Measurements from ENCODE around the gene RIN1.
A peak's percentile ranks its signal among the peaks of the same experiment; 100 is the strongest.

RIN1 gene

DNA sequence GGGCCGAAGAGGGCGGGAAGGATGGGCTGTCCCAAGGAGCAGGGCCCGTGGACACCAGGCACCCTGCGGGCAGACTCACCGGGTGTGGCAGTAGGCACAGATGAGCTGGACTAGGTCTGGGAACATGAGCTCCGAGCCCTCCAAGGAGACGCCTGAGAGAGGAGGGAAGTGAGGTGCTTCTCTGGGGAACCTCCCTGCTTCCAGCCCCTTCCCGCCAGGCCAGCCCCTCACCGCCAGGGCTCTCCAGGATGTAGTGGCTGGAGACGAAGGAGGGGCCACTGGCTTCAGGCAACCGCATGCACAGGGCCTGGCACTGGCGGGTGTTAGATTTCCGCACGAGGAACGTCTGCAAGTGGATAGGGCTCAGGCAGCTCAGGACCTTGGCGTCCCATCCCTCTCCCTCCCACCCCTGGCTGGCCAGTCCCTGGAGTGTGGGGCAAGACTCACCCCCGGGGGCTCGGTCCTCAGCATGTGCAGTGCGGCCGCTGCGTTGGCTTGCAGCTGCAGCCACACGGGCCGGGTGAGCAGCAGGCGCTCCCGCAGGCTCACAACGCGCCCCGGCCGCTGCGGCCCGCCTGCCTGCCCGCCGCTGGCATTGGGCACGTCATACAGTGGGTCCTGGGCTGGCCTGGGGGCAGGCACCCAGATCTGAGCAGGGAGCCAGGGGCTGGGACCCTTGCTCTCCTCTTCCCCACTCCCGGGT is 552 bp downstream of the RIN1 start:
- DNase-seq: no peak

DNA sequence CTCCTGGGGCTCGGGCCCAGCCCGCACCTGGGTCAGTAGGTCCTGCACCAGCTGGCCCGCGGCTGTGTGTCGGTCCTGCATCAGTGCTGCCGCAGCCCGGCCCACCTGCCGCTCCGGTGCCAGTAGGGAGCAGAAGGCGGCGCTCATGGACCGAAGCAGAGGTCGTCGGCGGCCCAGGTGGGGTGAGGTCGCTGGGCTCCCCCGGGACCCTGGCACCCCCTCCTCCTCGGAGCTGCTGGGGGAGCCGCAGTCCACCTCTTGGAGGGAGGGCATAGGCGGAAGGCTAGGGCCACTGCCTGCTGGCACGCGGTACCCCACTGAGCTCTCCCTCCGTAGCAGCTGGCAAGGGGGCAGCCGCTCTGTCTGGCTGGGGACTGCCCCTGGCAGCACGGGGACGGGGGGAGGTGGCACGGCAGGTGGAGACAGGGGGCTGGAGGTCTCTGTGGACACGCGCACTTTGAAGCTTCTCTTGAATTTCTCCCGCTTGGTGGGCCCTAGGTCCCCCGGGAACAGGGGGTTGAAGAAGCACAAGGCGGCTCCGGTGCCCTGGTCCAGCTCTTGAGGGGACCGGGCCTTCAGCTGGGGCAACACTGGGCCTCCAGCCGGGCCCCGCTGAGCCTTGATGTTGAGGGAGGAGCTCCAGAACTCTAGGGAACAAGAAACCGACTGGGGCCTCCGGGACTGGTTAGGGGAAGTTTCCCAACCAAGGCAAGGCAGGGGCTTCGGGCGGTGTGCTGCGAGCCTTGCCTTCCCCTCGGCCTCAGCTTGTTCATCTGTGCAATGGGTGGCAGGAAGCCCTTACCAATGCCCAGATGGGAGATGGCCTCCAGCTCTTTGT is 1.4 kb downstream of the RIN1 start:
- DNase-seq: no peak

DNA sequence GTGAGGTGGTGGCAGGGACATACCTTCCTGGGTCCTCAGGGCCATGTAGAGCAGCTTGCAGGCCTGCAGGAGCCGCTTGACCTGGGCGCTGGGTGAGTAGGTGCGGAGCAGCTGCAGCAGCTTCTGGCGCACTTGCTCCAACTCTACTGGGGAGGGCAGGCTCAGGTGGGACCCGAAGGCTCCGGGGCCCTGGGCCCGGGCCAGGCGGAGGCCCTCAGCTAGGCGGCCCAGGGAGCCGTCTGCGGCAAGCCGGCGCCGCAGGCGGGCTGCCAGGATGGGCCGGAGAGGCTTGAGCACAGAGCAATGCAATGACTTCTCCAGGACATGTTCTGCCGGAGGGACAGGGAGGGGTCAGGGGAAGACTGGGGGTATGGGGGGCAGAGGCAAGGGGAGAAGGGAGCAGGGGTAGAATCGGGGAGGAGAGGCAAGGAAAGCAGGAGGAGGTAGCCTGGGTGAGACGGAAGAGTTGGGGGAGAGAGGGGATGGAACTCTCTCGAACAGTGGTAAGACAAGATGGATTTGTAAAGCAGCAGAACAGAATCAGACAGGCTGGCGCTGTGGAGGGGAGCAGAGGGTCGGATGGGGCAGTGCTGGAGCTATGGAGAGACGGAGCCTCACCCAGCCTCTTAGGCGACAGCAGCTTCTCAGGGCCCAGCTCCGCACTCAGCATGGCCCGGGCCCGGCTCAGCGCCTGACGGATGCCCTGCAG is 2.2 kb downstream of the RIN1 start:
- no peak for DNase-seq

DNA sequence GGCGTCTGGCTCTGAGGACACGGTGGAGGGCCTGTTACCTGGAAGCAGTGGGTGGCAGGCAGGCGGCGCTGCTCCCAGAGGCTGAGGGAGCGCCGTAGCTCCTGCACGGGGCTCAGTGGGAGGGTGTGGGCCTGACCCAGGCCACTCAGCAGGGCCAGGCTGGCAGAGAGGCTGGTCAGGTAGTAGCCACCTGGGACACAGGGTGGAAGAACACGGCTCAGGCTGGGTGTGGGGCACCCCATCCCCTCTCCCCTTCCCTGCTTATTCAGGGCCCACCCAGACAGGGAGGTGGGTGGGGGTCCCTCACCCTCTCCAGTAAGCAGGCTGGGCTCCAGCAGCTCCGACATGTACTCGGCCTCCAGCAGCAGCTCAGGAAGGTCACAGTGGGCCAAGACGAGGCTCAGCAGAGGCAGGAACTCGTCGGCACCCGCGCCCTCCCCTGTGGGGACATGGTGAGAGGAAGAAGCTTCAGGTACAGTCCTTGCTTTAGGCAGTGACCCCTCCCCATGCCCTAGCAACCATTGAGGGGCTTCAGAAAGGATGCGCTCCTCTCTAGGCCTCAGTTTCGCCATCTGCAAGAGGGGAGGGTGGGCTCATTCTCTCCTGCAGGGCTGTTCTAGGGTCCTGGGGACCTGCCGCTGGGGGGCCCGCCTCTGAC is 2.9 kb downstream of the RIN1 start:
- no peak for DNase-seq

DNA sequence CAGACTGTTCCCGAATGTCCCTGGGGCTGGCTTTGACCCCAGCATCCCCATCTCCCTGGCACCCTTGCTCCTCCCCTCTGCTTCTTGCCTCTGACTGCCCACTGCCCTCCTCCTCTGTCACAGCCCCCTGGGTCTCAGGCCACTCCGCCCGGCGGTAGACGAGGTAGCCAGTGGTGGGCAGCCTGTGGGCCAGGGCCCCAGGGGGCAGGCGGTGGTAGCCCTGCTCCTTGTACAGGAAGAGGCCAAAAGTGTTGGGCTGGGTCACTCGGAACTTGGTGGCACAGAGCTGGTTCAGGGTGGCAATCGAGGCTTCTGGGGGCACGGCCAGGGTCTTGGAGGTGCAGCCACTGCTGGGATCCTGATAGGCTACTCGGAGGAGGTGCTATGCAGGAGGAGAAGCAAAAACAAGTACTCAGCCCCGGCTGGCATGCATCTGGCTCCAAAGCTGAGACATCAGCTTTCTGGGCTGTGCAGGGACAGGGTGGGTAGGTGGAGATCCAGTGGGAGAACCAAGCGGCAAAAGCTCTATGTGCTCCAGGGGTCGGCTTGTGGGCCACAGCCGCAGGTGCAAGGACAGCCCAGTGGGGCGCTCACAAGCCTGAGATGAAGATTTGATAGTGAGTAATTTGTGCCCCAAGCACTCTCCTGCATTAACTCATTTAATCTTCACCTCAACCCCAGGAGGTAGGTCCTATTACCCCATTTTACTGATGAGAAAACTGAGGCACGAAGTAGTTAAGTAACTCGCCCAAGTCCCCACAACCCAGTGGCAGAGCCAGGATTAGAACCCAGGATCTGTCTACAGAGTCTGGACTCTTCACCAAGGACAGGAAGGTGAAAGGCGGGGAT is 3.6 kb downstream of the RIN1 start:
- DNase-seq: no peak

DNA sequence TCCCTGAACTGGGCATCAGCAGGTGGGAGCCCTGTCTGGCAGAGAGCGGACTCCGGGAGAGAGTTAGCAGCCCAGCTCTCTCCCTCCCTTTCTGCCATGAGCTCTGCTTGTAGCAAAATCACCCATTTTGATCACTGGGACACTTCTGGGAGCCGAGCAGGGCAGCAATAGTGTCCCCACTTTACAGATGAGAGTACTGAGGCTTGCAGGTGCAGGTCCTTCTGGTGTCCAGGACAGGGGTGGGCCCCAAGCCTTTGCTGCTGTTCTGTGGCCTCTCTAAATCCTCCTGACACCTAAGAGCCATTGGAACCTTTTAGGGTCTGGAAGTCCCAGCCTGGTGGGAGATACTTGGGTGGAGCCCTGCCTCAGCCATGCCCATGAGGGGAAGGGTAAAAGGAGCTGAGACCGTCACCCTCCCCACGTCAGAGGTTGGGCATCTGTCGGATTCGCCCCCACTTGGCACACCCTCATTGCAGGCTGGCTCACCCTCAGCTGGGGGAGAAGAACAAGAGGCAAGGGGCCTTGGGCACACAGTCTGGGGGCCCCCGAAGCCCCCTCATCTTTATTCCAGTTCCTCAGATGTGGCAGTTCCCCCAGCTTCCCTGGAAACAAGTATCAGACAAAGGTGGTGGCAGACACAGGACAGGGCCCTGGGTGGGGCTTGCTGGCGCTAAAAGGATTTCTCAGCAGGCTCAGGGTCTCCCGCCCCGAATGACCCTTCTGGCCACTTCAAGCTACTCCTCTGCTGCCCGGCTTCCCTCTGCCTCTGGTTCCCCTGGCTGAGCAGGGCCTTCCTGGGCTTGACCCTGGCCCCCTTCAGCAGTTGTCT is 4.5 kb downstream of the RIN1 start:
- DNase-seq: no peak

DNA sequence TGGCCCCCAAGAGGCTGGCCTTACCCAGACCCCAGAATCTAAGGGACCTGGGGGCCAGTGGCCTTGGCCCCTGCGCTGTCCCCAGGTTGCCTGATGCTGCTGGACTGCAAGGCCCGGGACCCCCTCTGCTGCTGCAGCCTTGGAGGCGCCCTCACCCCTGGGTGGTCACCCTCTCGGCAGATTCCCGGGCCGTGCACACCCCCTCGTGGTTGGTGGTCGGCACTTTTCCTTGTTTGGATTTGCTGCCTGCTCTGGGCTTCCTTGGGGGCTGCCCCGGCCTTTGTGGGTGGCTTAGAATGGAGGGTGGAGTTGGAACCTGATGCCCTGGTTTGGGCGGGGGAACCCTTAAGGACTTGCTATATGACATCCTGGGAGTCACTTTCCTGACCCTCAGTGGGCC is 5.3 kb downstream of the RIN1 start:
- DNase-seq: no peak

DNA sequence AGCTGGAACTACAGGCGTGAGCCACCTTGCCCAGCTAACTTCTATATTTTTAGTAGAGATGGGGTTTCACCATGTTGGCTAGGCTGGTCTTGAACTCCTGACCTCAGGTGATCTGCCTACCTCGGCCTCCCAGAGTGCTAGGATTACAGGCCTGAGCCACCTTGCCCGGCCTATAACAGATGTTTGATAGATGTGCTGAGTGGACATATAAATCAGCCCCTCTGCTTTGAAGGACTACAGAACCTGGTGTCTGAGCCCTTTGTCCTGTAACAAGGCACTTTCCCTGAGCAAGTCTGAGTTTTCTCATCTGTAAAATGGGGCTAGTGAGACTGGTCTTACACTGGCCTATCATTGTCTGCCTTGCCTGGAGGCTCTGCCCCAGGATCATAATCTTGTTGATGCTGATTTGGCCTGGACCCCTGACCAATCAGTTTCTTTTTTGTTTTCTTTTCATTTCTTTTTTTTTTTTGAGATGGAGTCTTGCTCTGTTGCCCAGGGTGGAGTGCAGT is 7.0 kb downstream of the RIN1 start:
- no peak for DNase-seq

DNA sequence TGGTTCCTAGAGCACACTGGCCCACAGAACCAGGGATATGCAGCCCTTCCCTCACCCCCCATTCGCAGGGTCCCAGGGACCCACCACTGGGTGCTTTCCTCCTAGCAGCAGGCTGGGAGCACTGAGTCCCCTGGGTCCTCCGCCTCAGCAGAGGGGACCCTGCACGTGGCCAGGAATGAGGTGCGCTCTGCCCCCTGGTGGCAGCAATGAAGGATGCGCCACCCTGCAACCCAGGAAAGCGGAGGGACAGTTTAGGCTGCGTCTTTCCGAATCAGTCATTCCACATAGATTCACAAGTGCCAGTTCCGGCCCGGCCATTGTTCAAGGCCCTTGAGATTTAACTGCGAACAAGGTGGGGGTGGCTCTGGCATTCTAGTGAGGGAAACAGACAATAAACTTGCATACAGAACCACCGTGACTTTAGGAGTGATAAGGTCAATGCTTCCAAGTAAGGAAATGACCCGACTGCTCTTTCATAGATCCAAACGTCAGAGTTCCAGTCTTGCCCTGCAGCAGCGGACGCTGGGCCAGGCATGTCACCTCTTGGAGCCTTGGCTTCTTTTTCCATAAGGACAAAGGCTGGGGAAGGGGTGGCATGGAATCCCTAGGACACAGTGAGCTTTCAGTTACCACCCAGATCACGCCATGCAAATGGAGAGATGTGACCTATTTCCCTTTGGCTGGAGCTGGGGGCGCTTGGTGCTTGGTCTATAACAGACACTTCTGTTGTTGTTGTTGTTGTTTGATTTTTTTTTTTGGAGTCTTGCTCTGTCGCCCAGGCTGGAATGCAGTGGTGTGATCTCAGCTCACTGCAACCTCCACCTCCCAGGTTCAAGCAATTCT is 7.7 kb downstream of the RIN1 start:
- DNase-seq: peak in 50 of 56 donors; percentile 10 to 82 (median 56)

DNA sequence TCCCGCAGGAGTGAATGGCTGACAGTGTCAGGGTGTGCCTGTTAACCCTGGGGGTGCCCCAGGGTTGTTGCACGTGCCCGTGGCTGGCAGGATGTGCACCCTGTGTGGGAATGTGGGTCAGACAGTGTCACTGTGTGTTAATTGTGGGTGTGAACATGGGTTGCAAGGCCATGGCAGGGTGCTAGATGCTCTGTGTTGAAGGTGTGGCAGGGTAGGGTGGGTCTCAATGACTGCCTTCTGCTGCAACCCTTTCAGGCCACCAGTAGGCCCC is 8.3 kb downstream of the RIN1 start:
- no peak for DNase-seq

DNA sequence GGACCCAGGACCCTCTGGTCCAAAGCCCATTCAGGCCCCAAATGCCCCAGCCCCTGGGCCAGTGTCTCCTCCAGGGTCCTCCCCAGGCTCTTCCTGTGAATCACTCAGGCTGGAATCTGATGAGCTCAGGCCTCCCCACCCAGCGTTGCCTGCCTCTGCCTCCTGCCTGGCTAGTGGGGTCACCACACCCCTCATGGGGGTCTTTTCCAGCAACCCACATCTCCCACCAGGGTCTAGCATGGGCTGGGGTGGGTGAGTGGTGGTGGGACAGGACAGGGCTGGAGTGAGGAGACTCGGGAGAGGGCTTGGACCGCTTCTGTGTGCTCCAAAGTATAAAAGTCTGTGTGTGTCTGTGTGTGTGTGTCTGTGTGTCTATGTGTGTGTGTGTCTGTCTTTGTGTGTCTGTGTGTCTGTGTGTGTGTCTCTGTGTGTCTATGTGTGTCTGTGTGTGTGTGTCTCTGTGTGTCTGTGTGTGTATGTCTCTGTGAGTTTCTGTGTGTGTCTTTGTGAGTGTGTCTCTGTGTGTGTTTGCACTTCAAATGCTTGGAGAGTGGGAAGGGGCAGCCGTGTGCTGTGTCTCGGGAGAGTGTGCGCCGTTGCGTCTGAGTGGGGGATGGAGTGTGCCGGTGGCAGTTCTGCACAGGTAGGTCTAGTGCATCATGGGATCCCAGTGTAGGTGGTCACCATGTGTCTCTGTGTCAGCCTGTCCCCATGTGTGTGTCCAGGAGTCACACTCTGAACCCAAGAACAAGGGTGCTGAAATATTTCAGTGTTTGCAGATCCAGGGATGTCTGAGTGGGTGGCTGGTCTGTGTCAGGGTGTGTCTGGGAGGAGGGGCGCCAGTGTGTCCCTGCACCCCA is 8.8 kb downstream of the RIN1 start:
- no peak for DNase-seq

DNA sequence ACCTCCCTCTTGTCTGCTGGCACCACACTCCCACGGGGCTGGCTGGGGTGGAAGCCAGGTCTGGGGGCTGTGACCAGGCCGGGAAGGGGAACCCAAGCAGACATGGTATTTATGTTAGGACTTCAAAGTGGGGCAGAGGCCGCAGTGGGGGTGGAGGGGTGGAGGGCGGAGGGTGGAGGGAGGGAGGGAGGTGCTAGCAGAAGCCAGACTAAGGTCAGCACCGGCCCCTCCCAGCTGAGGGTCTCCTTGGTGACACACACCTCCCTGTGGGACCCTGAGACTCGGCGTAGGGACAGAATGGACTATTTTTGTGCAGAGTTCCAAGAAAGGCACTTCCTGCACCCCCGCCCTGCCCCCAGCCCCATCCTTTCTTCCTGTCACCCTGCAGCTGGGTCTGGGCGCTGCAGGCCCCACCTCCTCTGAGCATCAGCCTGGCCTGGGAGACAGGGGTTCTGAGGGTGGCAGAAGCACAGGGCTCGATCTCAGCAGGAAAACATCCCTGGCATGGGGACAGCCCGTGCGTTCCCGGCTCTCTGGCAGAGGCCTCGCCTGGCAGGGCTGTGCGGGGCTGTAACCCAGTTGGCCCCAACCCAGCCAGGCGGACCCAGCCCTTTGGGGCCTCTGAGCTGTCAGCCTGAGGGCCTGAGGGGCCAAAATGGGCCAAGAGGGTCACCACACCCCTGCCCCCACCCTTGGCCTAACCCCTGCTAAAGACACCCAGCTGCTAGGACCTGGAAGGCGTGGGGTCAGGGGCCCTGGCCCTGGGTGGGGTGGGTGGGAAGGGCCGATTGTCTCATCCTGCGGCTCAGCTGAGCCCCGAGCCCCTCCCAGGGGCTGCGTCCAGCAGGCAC is 9.7 kb downstream of the RIN1 start:
- peak in 4 of 56 donors; percentile 10 to 31 (median 19) for DNase-seq

DNA sequence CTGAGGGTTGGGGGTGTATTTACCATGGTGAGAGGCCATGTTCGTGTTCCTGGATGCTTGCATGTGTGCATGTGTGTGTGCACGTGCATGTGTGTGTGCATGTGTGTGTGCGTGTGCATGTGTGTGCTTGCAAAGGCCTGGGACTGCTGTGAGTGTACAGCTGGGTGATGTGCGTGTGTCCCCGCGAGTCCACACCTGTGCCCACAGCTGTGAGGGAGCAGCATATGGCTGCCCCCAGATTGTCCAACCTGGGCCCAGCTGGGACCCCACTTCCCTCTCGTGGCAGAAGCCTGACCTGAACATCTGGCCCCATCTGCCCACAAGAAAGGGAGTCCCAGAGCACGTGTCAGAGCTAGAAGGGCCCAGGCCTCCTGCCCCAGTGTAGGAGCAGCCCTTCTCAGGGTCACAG is 11.0 kb downstream of the RIN1 start:
- no peak for DNase-seq

DNA sequence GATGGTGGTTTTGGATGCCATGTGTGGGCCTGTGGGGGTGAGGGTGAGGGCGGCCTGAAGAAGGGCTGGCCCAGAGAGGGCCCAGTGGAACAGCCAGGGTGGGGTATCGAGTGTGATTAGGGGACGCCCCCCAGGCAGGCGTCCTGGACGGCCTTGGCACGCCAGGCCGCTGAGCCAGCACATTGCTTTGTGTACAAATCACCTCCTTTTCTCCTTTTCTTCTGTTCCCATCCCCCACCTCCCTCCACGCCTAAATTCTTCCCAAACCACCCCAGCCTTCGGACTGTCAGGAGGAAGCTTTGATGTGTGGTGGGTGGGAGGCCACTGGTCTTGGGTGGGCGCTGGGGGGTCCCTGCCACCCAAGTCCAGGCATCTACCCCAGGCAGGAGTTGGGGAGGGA is 11.6 kb downstream of the RIN1 start:
- DNase-seq: no peak

DNA sequence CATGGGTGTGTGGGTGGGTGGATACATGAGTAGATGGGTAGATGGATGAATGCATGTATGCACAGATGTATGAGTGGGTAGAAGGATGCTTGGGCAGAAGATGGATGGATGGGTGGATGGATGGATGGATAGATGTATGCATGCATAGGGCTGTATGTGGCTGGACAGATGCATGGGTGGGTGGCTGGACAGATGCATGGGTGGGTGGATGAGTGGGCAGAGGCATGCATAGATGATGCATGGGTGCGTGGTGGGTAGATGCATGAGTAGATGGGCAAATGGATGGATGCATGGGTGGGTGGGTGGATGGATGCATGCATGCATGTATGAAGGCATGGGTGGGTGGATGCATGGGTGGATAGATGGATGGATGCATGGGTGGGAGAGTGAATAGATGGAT is 12.6 kb downstream of the RIN1 start:
- DNase-seq: no peak

DNA sequence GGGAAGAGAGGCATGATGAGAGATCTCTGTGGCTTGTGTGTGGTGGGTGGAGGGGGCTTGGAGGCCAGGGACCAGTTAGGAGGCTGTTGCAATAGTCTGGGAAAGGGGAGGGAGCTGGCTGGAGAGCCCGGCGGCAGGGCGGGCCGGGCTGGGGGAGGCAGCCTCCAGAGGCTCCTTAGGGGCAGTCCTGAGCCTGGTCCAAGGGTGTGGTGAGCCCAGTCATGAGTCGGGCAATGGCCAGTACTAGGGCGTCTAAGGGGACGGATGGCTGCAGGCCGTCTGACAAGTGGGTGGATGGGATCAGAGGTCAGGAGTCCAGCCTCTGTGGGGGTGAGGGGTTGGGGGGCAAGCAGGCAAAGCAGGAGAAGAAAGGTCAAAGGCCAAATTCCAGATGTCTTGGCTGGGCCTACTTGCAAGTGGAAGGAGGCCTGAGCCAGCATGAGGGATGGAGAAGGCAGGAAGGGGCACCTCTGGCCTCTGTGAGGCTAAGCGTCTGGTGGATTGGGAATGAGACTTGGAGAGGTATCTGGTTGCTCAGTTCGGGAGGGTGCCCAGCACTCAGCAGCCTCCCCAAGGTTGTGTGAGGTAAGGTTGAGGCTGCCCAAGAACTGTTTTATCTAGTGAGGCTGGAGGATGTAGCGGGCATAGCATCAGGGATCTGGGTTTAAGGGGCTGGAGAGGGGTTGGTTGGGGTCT is 13.4 kb downstream of the RIN1 start:
- no peak for DNase-seq

Data from amygdala (tissue), 56 donors.